Uterus (tissue), 2 donors: ENCODE results near the gene SLC22A4.

Experiments
- CTCF ChIP-seq, 4 experiments: fragments of 200-600 bp in 2 of 4; fragments of 450-650 bp in 2 of 4; sonication (generic) in 2 of 4; IDR thresholded peaks; one replicate each; pipeline ENCODE4 v1.5.1; 2016 to 2019; ENCODE audit warnings: antibody characterized with exemption in 4 of 4, mild to moderate bottlenecking in 2 of 4, moderate library complexity in 1 of 4
- POLR2A ChIP-seq, 2 donors: fragments of 450-650 bp; IDR thresholded peaks; one replicate each; pipeline ENCODE4 v1.6.1; 2016; ENCODE audit warnings: antibody characterized with exemption in 2 of 2, mild to moderate bottlenecking in 1 of 2, moderate library complexity in 1 of 2

- TF ChIP-seq CTCF (IDR thresholded peaks at IDR 0.05) = no peak
- no peak for TF ChIP-seq POLR2A (IDR thresholded peaks at IDR 0.05)
Observed at GRCh38 chr5:132354381-132355139, 60.4 kb downstream of the SLC22A4 start.
